HUDEP-2 (cell line): Measurements from ENCODE around the gene DIP2C.
"Not testable (repeated sequence)": the region's sequence is repeated elsewhere in the genome, so short reads cannot be mapped to it uniquely, and the experiment has no call there.

Experiments
- DNase-seq, 76 experiments: peaks; one replicate each; lab custom pipeline; 2025; ENCODE audit not compliant: unreplicated experiment in 76 of 76; lab: John Stamatoyannopoulos, UW

The DIP2C gene

GRCh38 chr10:586151-586550 lies 103.3 kb downstream of the DIP2C start:
- no peak for DNase-seq

GRCh38 chr10:585502-585901 lies 104.0 kb downstream of the DIP2C start:
- no peak for DNase-seq

- DNase-seq = not testable (repeated sequence)
These were observed 104.8 kb downstream of the DIP2C start for GRCh38 chr10:584497-585290.

GRCh38 chr10:583433-583832 lies 106.0 kb downstream of the DIP2C start:
- DNase-seq = no peak

- DNase-seq = no peak
These were observed 107.6 kb downstream of the DIP2C start for GRCh38 chr10:581776-582330.

- no peak for DNase-seq
These were observed 108.7 kb downstream of the DIP2C start for GRCh38 chr10:580778-581177.

GRCh38 chr10:576130-576465 lies 113.4 kb downstream of the DIP2C start:
- no peak for DNase-seq

GRCh38 chr10:575402-576129 lies 113.9 kb downstream of the DIP2C start:
- DNase-seq = no peak

- no peak for DNase-seq
These were observed 116.8 kb downstream of the DIP2C start for GRCh38 chr10:572696-573095.

- DNase-seq = no peak
These were observed 117.6 kb downstream of the DIP2C start for GRCh38 chr10:571688-572451.

GRCh38 chr10:571166-571565 lies 118.3 kb downstream of the DIP2C start:
- DNase-seq = no peak

GRCh38 chr10:570628-571163 lies 118.8 kb downstream of the DIP2C start:
- DNase-seq = no peak

GRCh38 chr10:569961-570627 lies 119.4 kb downstream of the DIP2C start:
- no peak for DNase-seq

- no peak for DNase-seq
These were observed 120.6 kb downstream of the DIP2C start for GRCh38 chr10:568848-569247.

- no peak for DNase-seq
These were observed 121.6 kb downstream of the DIP2C start for GRCh38 chr10:567869-568268.

- no peak for DNase-seq
These were observed 123.1 kb downstream of the DIP2C start for GRCh38 chr10:566241-566885.

- no peak for DNase-seq
These were observed 123.8 kb downstream of the DIP2C start for GRCh38 chr10:565676-566075.

- no peak for DNase-seq
These were observed 124.3 kb downstream of the DIP2C start for GRCh38 chr10:565146-565545.

- no peak for DNase-seq
These were observed 125.6 kb downstream of the DIP2C start for GRCh38 chr10:563827-564226.

GRCh38 chr10:562142-562541 lies 127.3 kb downstream of the DIP2C start:
- no peak for DNase-seq
